ENCODE results near the gene RNF175. TPM values are rescaled to one million over a fixed set of nuclear protein-coding genes. Genes with fewer than 3 reads are reported as not detected.

The RNF175 gene
- total RNA-seq, 1 donor from 2014 or later = 2.2 TPM

- intact Hi-C loops (cut with DNase I) = no loop called here
- no peaks in the 10 kb centered on the region for H3K27me3 ChIP-seq
- no peaks in the 10 kb centered on the region for H3K9me3 ChIP-seq
- TF ChIP-seq POLR2A (IDR thresholded peaks at IDR 0.05) (no peak), CTCF (IDR thresholded peaks at IDR 0.05) (no peak), POLR2AphosphoS5 (IDR thresholded peaks at IDR 0.05; ENCODE audit: insufficient read depth in 1 of 2, low read depth in 1 of 2) (no peak)
- H3K27ac ChIP-seq = no peak overlapping the region
- DNase-seq (ENCODE audit: extremely low spot score in 2 of 2) = no peak
- H3K4me1 ChIP-seq = no peaks in the 10 kb centered on the region
- H3K4me3 ChIP-seq = no peak overlapping the region
- H3K36me3 ChIP-seq = no peaks in the 10 kb centered on the region
Measured at GRCh38 chr4:153773236-153773690, 13.4 kb upstream of the RNF175 start.

DNA sequence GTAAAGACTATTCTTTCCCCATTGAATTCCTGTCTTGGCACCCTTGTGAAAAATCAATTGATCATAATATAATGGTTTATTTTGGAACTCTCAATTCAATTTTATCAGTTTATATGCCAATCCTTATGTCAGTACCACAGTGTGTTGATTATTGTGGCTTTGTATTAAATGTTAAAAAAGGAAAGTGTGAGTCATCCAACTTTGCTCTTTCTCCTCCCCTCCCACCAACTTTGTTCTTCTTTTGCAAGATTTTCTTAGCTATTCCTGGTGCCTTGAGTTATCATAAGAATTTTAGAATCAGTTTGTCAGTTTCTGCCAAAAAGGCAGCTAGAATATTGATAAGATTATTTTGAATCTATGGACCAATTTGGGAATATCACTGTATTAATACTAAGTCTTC is 11.2 kb upstream of the RNF175 start:
- Histone ChIP-seq H3K4me1 (no peaks in the 10 kb centered on the region), H3K36me3 (no peaks in the 10 kb centered on the region), H3K27ac (no peak overlapping the region), H3K9me3 (no peaks in the 10 kb centered on the region), H3K4me3 (no peak overlapping the region), H3K27me3 (no peaks in the 10 kb centered on the region)
- no peak for TF ChIP-seq CTCF (IDR thresholded peaks at IDR 0.05)
- no peak for TF ChIP-seq POLR2AphosphoS5 (IDR thresholded peaks at IDR 0.05; ENCODE audit: insufficient read depth in 1 of 2, low read depth in 1 of 2)
- no peak for TF ChIP-seq POLR2A (IDR thresholded peaks at IDR 0.05)
- intact Hi-C loops (cut with DNase I) = no loop called here
- DNase-seq (ENCODE audit: extremely low spot score in 2 of 2) = no peak

- Histone ChIP-seq H3K27ac (no peak overlapping the region), H3K4me1 (no peaks in the 10 kb centered on the region), H3K4me3 (no peak overlapping the region), H3K27me3 (no peaks in the 10 kb centered on the region), H3K36me3 (no peaks in the 10 kb centered on the region), H3K9me3 (no peaks in the 10 kb centered on the region)
- no peak for DNase-seq (ENCODE audit: extremely low spot score in 2 of 2)
- intact Hi-C loops (cut with DNase I) = no loop called here
- TF ChIP-seq POLR2A (IDR thresholded peaks at IDR 0.05) (no peak), CTCF (IDR thresholded peaks at IDR 0.05) (no peak), POLR2AphosphoS5 (IDR thresholded peaks at IDR 0.05; ENCODE audit: insufficient read depth in 1 of 2, low read depth in 1 of 2) (no peak)
Measured at GRCh38 chr4:153766758-153767157, 6.9 kb upstream of the RNF175 start.

- intact Hi-C loops (cut with DNase I) = no loop called here
- H3K4me3 ChIP-seq = no peak overlapping the region
- no peaks in the 10 kb centered on the region for H3K36me3 ChIP-seq
- no peak overlapping the region for H3K27ac ChIP-seq
- H3K4me1 ChIP-seq = no peaks in the 10 kb centered on the region
- no peak for DNase-seq (ENCODE audit: extremely low spot score in 2 of 2)
- H3K9me3 ChIP-seq = no peaks in the 10 kb centered on the region
- TF ChIP-seq CTCF (IDR thresholded peaks at IDR 0.05) = no peak
- no peak for TF ChIP-seq POLR2A (IDR thresholded peaks at IDR 0.05)
- TF ChIP-seq POLR2AphosphoS5 (IDR thresholded peaks at IDR 0.05; ENCODE audit: insufficient read depth in 1 of 2, low read depth in 1 of 2) = no peak
- H3K27me3 ChIP-seq = no peaks in the 10 kb centered on the region
Measured at GRCh38 chr4:153765894-153766293, 6.1 kb upstream of the RNF175 start.

DNA sequence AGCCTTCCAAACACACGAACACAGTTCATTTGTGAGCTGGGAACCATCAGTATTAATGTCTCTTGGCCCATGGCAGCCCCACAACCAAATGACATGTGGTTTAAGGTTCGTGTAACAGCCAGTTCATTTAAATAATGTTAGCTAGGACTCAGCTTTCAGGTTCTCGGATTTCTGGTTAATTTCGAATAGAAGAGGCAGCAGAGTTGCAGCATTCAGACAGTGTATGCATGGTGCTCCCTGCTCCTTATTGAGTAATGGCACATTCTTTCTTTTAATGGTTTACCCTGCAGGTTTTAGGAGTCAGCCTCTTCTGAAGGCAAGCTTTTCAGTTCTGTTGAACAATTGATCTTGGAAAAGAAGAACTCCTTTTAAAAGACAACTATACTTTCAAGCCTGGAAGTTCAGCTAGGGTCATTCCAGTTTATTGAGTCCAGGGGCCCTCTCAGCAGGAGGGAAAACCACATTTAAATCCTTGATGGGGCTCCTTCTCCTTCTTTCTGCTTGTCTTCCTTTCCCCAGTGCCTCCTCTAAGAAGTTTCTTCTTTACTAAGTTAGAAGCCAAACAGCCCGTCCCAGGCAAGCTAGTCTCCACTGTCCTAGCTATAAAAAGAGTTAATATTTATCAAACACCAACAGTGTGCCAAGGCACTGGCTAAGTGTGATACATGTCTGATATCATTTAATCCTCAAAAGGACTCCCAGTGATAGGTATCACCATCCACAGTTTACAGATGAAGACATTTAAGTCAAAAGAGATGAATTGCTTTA is 5.0 kb upstream of the RNF175 start:
- H3K9me3 ChIP-seq = no peaks in the 10 kb centered on the region
- DNase-seq (ENCODE audit: extremely low spot score in 2 of 2) = no peak

More for the DNA sequence above, 5.0 kb upstream of the RNF175 start:
- TF ChIP-seq POLR2A (IDR thresholded peaks at IDR 0.05) (no peak), CTCF (IDR thresholded peaks at IDR 0.05) (no peak), POLR2AphosphoS5 (IDR thresholded peaks at IDR 0.05; ENCODE audit: insufficient read depth in 1 of 2, low read depth in 1 of 2) (no peak)
- no peaks in the 10 kb centered on the region for H3K36me3 ChIP-seq
- intact Hi-C loops (cut with DNase I) = no loop called here
- H3K27me3 ChIP-seq = no peaks in the 10 kb centered on the region
- no peak overlapping the region for H3K27ac ChIP-seq
- H3K4me3 ChIP-seq = no peak overlapping the region
- no peaks in the 10 kb centered on the region for H3K4me1 ChIP-seq
